ENCODE results near the gene RBM7.

GRCh38 chr11:114366331-114367243 is 33.9 kb upstream of the RBM7 start:
- TF ChIP-seq CTCF (IDR thresholded peaks at IDR 0.05; ENCODE audit: low read depth, low read length) (no peak), EZH2phosphoT487 (IDR thresholded peaks at IDR 0.05; ENCODE audit: low read depth) (no peak)

Data from OCI-LY3 (cell line).